Mucosa of stomach (tissue), 1 donor: Measurements from ENCODE around the gene GJB2.

Experiments
- H3K27me3 ChIP-seq: one replicate; pipeline ENCODE4 v1.7.0; 2013; ENCODE audit warnings: mild to moderate bottlenecking, low read length; ENCODE audit not compliant: control insufficient read depth, insufficient read depth
- H3K36me3 ChIP-seq: one replicate; pipeline ENCODE4 v1.7.0; 2013; ENCODE audit warnings: low read length; ENCODE audit not compliant: control insufficient read depth, insufficient read depth
- H3K4me1 ChIP-seq: one replicate; pipeline ENCODE4 v1.7.0; 2013; ENCODE audit warnings: mild to moderate bottlenecking, low read length; ENCODE audit not compliant: control insufficient read depth, insufficient read depth
- H3K4me3 ChIP-seq: one replicate; pipeline ENCODE4 v1.7.0; 2013; ENCODE audit warnings: low read length
- H3K9ac ChIP-seq: one replicate; pipeline ENCODE4 v1.7.0; 2013; ENCODE audit warnings: mild to moderate bottlenecking, low read length, moderate library complexity
- H3K9me3 ChIP-seq: one replicate; pipeline ENCODE4 v1.7.0; 2013; ENCODE audit warnings: mild to moderate bottlenecking, low read length, moderate library complexity; ENCODE audit not compliant: control insufficient read depth
- donor health status: Pancreatic carcinoma.

The GJB2 gene

GRCh38 chr13:20175406-20175794, 17.3 kb downstream of the GJB2 start:
- H3K27me3 ChIP-seq, result peaks cover 20% of the 10 kb centered on the region
- no peaks in the 10 kb centered on the region for H3K36me3 ChIP-seq
- peaks cover 21% of the 10 kb centered on the region for H3K4me1 ChIP-seq
- no peak overlapping the region for H3K4me3 ChIP-seq
- H3K9me3 ChIP-seq, result no peaks in the 10 kb centered on the region
- peak overlapping the region; percentile 31 for H3K9ac ChIP-seq

- Histone ChIP-seq H3K9ac (peak overlapping the region; percentile 31), H3K4me1 (peaks cover 21% of the 10 kb centered on the region), H3K27me3 (peaks cover 20% of the 10 kb centered on the region), H3K4me3 (no peak overlapping the region), H3K36me3 (no peaks in the 10 kb centered on the region), H3K9me3 (no peaks in the 10 kb centered on the region)
These were observed 17.9 kb downstream of the GJB2 start for GRCh38 chr13:20174656-20175405.

GRCh38 chr13:20173116-20173746, 19.5 kb downstream of the GJB2 start:
- peaks cover 15% of the 10 kb centered on the region for H3K27me3 ChIP-seq
- H3K9ac ChIP-seq, result no peak overlapping the region

GRCh38 chr13:20171364-20171763, 21.4 kb downstream of the GJB2 start:
- peaks cover 21% of the 10 kb centered on the region for H3K4me1 ChIP-seq
- no peak overlapping the region for H3K9ac ChIP-seq
- H3K9me3 ChIP-seq, result no peaks in the 10 kb centered on the region
- H3K36me3 ChIP-seq, result no peaks in the 10 kb centered on the region
- H3K27me3 ChIP-seq, result no peaks in the 10 kb centered on the region
- no peak overlapping the region for H3K4me3 ChIP-seq

More at GRCh38 chr13:20173116-20173746, 19.5 kb downstream of the GJB2 start:
- H3K36me3 ChIP-seq, result no peaks in the 10 kb centered on the region
- H3K4me1 ChIP-seq, result peaks cover 21% of the 10 kb centered on the region
- H3K4me3 ChIP-seq, result no peak overlapping the region
- H3K9me3 ChIP-seq, result no peaks in the 10 kb centered on the region

- Histone ChIP-seq H3K4me3 (no peak overlapping the region), H3K4me1 (peaks cover 20% of the 10 kb centered on the region), H3K9me3 (no peaks in the 10 kb centered on the region), H3K36me3 (no peaks in the 10 kb centered on the region), H3K9ac (no peak overlapping the region), H3K27me3 (no peaks in the 10 kb centered on the region)
These were observed 21.8 kb downstream of the GJB2 start for GRCh38 chr13:20170921-20171320.

- no peaks in the 10 kb centered on the region for H3K9me3 ChIP-seq
- no peaks in the 10 kb centered on the region for H3K36me3 ChIP-seq
- H3K9ac ChIP-seq, result no peak overlapping the region
- H3K4me3 ChIP-seq, result no peak overlapping the region
- H3K4me1 ChIP-seq, result peaks cover 6% of the 10 kb centered on the region
- no peaks in the 10 kb centered on the region for H3K27me3 ChIP-seq
These were observed 24.3 kb downstream of the GJB2 start for GRCh38 chr13:20168396-20168795.

- Histone ChIP-seq H3K9me3 (no peaks in the 10 kb centered on the region), H3K9ac (no peak overlapping the region), H3K36me3 (no peaks in the 10 kb centered on the region), H3K4me1 (peaks cover 8% of the 10 kb centered on the region), H3K4me3 (no peak overlapping the region), H3K27me3 (peaks cover 15% of the 10 kb centered on the region)
These were observed 27.1 kb downstream of the GJB2 start for GRCh38 chr13:20165417-20166257.

- Histone ChIP-seq H3K27me3 (peaks cover 50% of the 10 kb centered on the region), H3K4me1 (peaks cover 13% of the 10 kb centered on the region), H3K9me3 (no peaks in the 10 kb centered on the region), H3K9ac (no peak overlapping the region), H3K4me3 (no peak overlapping the region), H3K36me3 (no peaks in the 10 kb centered on the region)
These were observed 30.8 kb downstream of the GJB2 start for GRCh38 chr13:20161951-20162300.

GRCh38 chr13:20161275-20161950, 31.3 kb downstream of the GJB2 start:
- Histone ChIP-seq H3K9ac (no peak overlapping the region), H3K9me3 (no peaks in the 10 kb centered on the region), H3K36me3 (no peaks in the 10 kb centered on the region), H3K27me3 (peaks cover 53% of the 10 kb centered on the region), H3K4me3 (no peak overlapping the region), H3K4me1 (peaks cover 13% of the 10 kb centered on the region)

- H3K4me3 ChIP-seq, result no peak within 1 kb of the TSS
- H3K4me1 ChIP-seq, result peaks cover 13% of the 10 kb centered on the region
- H3K9me3 ChIP-seq, result no peaks in the 10 kb centered on the region
- H3K9ac ChIP-seq, result no peak within 1 kb of the TSS
- no peaks in the 10 kb centered on the region for H3K36me3 ChIP-seq
- peaks cover 55% of the 10 kb centered on the region for H3K27me3 ChIP-seq
These were observed 32.1 kb downstream of the GJB2 start, which contains the start of gene GJA3 for GRCh38 chr13:20160306-20161274. GJA3 (minus strand) TSS chr13:20161052; CDS start chr13:20143288, 17,764 bp downstream.
